Measurements from ENCODE around the gene CMTM7. TPM values are rescaled to one million over a fixed set of nuclear protein-coding genes. Genes with fewer than 3 reads are reported as not detected.

The CMTM7 gene
- polyA plus RNA-seq, 3 donors, result 100 to 148 (median 146) TPM

DNA sequence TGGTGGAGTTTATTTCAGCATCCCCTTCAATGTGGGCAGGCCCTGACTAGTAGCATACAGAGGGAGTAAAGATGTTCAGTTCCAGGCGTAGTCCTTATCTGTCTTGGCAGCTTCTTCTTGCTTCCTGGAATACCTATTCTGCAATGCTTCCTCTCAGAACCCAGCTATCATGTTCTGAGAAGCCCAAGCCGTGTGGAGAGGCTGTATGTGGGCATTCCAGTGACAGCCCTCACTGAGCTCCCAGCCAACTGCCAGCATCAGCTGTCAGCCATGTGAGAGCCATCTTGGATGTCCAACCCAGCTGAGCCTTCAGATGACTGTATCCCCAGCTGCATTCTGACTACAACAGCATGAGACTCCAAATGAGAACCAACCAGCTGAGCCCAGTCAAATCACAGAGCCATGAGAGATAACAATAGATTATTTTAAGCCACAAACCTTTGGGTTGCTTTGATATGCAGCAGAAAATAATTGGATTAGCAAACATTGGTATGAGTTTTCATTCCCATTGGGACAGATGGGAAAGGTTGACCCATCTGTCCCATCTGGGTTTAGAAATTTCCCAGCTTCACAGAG lies 8.4 kb upstream of the CMTM7 start:
- Histone ChIP-seq H3K4me1 (ENCODE audit: control insufficient read depth in 1 of 2, insufficient read depth in 2 of 2, low read length in 2 of 2) (peaks cover 10 to 18% of the 10 kb centered on the region in 2 donors), H3K4me3 (replicated peaks in 1 of 3; ENCODE audit: low read depth in 2 of 3, low read length in 3 of 3) (no peak overlapping the region), H3K9ac (ENCODE audit: insufficient read depth, low read length, poor library complexity, severe bottlenecking) (no peak overlapping the region), H3K9me3 (replicated peaks in 1 of 2; ENCODE audit: control insufficient read depth in 1 of 2, insufficient read depth in 1 of 2, low read length in 2 of 2) (no peaks in the 10 kb centered on the region), H3K4me2 (replicated peaks; ENCODE audit: extremely low read depth, low read length, poor library complexity, severe bottlenecking) (no peak overlapping the region), H3K79me2 (ENCODE audit: insufficient read depth, low read length) (no peaks in the 10 kb centered on the region), H3K27me3 (ENCODE audit: control insufficient read depth in 2 of 2, insufficient read depth in 2 of 2, low read length in 2 of 2) (no peaks in the 10 kb centered on the region), H3K36me3 (replicated peaks in 1 of 2; ENCODE audit: control insufficient read depth in 1 of 2, insufficient read depth in 2 of 2, low read length in 2 of 2) (no peaks in the 10 kb centered on the region), H4K20me1 (ENCODE audit: insufficient read depth, low read length) (no peaks in the 10 kb centered on the region), H2AFZ (ENCODE audit: insufficient read depth, low read depth, low read length, poor library complexity, severe bottlenecking) (no peak overlapping the region), H3K27ac (ENCODE audit: low read depth in 1 of 2, low read length in 2 of 2) (no peak overlapping the region)
- TF ChIP-seq, protein P1, sequence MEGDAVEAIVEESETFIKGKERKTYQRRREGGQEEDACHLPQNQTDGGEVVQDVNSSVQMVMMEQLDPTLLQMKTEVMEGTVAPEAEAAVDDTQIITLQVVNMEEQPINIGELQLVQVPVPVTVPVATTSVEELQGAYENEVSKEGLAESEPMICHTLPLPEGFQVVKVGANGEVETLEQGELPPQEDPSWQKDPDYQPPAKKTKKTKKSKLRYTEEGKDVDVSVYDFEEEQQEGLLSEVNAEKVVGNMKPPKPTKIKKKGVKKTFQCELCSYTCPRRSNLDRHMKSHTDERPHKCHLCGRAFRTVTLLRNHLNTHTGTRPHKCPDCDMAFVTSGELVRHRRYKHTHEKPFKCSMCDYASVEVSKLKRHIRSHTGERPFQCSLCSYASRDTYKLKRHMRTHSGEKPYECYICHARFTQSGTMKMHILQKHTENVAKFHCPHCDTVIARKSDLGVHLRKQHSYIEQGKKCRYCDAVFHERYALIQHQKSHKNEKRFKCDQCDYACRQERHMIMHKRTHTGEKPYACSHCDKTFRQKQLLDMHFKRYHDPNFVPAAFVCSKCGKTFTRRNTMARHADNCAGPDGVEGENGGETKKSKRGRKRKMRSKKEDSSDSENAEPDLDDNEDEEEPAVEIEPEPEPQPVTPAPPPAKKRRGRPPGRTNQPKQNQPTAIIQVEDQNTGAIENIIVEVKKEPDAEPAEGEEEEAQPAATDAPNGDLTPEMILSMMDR (IDR thresholded peaks at IDR 0.05), result no peak
- H3K27ac Mint-ChIP-seq, result peak overlapping the region in 3 of 7 donors; percentile 38 to 71 (median 68)
- H3K9me3 Mint-ChIP-seq, result no peaks in the 10 kb centered on the region
- H3K4me3 Mint-ChIP-seq, result no peak overlapping the region
- no peaks in the 10 kb centered on the region for H3K36me3 Mint-ChIP-seq
- H3K27me3 Mint-ChIP-seq (ENCODE audit: low read depth in 3 of 3), result peaks cover 2 to 4% (median 2%) of the 10 kb centered on the region in 3 donors
- H3K4me1 Mint-ChIP-seq, result peaks cover 22% of the 10 kb centered on the region
- DNase-seq, result no peak
- intact Hi-C loops (cut with micrococcal nuclease), result no loop called here
- WGBS (ENCODE audit: insufficient coverage), result no CpG with 5 or more reads among the region's 2 CpGs

DNA sequence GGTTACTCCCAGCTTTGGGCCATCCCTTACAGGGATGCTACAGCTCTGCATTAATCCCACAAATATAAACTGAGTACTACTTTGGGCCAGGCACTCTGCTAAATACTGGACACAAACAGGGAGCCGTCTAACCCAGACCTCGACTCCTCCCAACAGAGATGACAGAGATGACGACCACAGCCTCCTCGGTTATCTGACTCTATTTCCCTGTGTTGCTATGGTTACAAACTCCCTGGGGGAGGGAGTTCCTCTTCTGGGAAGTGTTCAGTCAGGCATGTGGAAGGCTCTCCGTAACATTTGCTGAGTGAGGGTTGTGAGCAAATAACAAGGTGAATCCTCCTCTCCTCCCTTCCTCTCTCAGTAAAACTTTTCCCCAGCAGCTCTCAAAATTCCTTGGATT lies 6.7 kb upstream of the CMTM7 start:
- Mint-ChIP-seq H3K4me3 (peak overlapping the region; percentile 2 to 23), H3K27me3 (ENCODE audit: low read depth in 3 of 3) (peaks cover 2 to 4% (median 2%) of the 10 kb centered on the region in 3 donors), H3K4me1 (peaks cover 17% of the 10 kb centered on the region), H3K27ac (peak overlapping the region in 6 of 7 donors; percentile 21 to 96 (median 89)), H3K36me3 (no peaks in the 10 kb centered on the region), H3K9me3 (no peaks in the 10 kb centered on the region)
- Histone ChIP-seq H3K27me3 (ENCODE audit: control insufficient read depth in 2 of 2, insufficient read depth in 2 of 2, low read length in 2 of 2) (no peaks in the 10 kb centered on the region), H3K4me3 (replicated peaks in 1 of 3; ENCODE audit: low read depth in 2 of 3, low read length in 3 of 3) (no peak overlapping the region), H3K36me3 (replicated peaks in 1 of 2; ENCODE audit: control insufficient read depth in 1 of 2, insufficient read depth in 2 of 2, low read length in 2 of 2) (no peaks in the 10 kb centered on the region), H3K9ac (ENCODE audit: insufficient read depth, low read length, poor library complexity, severe bottlenecking) (no peak overlapping the region), H3K4me1 (ENCODE audit: control insufficient read depth in 1 of 2, insufficient read depth in 2 of 2, low read length in 2 of 2) (peaks cover 8 to 14% of the 10 kb centered on the region in 2 donors), H3K27ac (ENCODE audit: low read depth in 1 of 2, low read length in 2 of 2) (peak overlapping the region in 1 of 2 donors; percentile 10), H2AFZ (ENCODE audit: insufficient read depth, low read depth, low read length, poor library complexity, severe bottlenecking) (no peak overlapping the region), H3K79me2 (ENCODE audit: insufficient read depth, low read length) (no peaks in the 10 kb centered on the region), H3K4me2 (replicated peaks; ENCODE audit: extremely low read depth, low read length, poor library complexity, severe bottlenecking) (no peak overlapping the region), H3K9me3 (replicated peaks in 1 of 2; ENCODE audit: control insufficient read depth in 1 of 2, insufficient read depth in 1 of 2, low read length in 2 of 2) (no peaks in the 10 kb centered on the region), H4K20me1 (ENCODE audit: insufficient read depth, low read length) (no peaks in the 10 kb centered on the region)
- DNase-seq, result peak; percentile 76 to 86 (median 84)
- TF ChIP-seq, protein P1 (IDR thresholded peaks at IDR 0.05), result no peak
- no CpG with 5 or more reads among the region's 5 CpGs for WGBS (ENCODE audit: insufficient coverage)
- intact Hi-C loops (cut with micrococcal nuclease), result no loop called here
